Body of pancreas (tissue), 4 donors: Measurements from ENCODE around the gene SORCS1.

ENCODE experiments used
- CTCF ChIP-seq, 7 experiments: fragments of 450-650 bp in 4 of 7; fragments of 200-600 bp in 3 of 7; sonication (generic) in 3 of 7; IDR thresholded peaks; one replicate each; pipeline ENCODE4 v1.5.1; 2016 to 2019; ENCODE audit warnings: antibody characterized with exemption in 7 of 7
- POLR2A ChIP-seq, 3 donors: fragments of 450-650 bp; IDR thresholded peaks; one replicate each; pipeline ENCODE4 v1.6.1; 2016; ENCODE audit warnings: antibody characterized with exemption in 3 of 3, mild to moderate bottlenecking in 2 of 3

DNA sequence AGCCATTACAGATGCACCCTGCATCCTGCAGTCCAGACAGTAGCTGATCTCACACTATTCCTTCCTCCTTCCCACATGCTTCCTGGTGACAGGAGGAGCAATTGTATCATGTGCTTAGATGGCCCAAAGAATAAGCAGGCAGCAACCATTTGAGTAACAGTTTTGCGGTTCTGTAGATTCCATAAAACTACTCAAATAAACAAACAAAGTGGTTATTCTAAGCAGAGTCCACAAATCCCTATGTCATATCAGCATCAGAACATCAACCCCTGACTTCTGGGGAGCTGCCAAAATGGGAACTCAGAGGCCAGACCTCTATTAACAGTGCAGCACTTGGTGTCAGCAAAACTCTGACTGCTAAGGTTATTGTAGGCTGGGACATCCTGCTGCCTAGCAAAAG is 226.0 kb downstream of the SORCS1 start:
- TF ChIP-seq CTCF (IDR thresholded peaks at IDR 0.05) (no peak), POLR2A (IDR thresholded peaks at IDR 0.05) (no peak)
